Measurements from ENCODE around the gene NAV2. TPM values are rescaled to one million over a fixed set of nuclear protein-coding genes. Genes with fewer than 3 reads are reported as not detected.

Gene NAV2
- total RNA-seq, 1 donor from 2014 or later, result 31.4 TPM

DNA sequence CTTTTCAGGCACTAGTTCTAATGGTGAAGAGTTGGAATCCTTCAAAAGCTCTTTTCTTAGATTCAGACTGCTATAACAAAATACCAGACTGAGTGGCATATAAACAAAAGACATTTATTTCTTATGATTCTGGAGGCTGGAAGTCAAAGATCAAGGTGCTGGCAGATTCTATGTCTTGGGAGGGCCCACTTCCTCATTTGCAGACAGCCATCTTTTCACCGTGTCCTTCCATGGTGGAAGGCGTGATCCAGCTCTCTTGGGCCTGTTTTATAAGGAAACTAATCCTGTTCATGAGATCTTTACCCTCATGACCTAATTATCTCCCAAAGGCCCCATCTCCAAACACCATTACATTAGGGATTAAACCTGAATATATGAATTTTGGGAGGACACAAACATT is 124.0 kb downstream of the NAV2 start:
- Mint-ChIP-seq H3K4me3 (ENCODE audit: unreplicated experiment) (no peak overlapping the region), H3K27me3 (ENCODE audit: unreplicated experiment) (no peaks in the 10 kb centered on the region), H3K9me3 (ENCODE audit: unreplicated experiment) (no peaks in the 10 kb centered on the region), H3K27ac (ENCODE audit: unreplicated experiment) (no peak overlapping the region), H3K36me3 (ENCODE audit: unreplicated experiment) (peaks cover 26% of the 10 kb centered on the region), H3K4me1 (ENCODE audit: unreplicated experiment) (peaks cover 4% of the 10 kb centered on the region)
- TF ChIP-seq, protein P1, sequence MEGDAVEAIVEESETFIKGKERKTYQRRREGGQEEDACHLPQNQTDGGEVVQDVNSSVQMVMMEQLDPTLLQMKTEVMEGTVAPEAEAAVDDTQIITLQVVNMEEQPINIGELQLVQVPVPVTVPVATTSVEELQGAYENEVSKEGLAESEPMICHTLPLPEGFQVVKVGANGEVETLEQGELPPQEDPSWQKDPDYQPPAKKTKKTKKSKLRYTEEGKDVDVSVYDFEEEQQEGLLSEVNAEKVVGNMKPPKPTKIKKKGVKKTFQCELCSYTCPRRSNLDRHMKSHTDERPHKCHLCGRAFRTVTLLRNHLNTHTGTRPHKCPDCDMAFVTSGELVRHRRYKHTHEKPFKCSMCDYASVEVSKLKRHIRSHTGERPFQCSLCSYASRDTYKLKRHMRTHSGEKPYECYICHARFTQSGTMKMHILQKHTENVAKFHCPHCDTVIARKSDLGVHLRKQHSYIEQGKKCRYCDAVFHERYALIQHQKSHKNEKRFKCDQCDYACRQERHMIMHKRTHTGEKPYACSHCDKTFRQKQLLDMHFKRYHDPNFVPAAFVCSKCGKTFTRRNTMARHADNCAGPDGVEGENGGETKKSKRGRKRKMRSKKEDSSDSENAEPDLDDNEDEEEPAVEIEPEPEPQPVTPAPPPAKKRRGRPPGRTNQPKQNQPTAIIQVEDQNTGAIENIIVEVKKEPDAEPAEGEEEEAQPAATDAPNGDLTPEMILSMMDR (IDR thresholded peaks at IDR 0.05), result no peak
- DNase-seq (ENCODE audit: extremely low spot score, unreplicated experiment), result no peak

DNA sequence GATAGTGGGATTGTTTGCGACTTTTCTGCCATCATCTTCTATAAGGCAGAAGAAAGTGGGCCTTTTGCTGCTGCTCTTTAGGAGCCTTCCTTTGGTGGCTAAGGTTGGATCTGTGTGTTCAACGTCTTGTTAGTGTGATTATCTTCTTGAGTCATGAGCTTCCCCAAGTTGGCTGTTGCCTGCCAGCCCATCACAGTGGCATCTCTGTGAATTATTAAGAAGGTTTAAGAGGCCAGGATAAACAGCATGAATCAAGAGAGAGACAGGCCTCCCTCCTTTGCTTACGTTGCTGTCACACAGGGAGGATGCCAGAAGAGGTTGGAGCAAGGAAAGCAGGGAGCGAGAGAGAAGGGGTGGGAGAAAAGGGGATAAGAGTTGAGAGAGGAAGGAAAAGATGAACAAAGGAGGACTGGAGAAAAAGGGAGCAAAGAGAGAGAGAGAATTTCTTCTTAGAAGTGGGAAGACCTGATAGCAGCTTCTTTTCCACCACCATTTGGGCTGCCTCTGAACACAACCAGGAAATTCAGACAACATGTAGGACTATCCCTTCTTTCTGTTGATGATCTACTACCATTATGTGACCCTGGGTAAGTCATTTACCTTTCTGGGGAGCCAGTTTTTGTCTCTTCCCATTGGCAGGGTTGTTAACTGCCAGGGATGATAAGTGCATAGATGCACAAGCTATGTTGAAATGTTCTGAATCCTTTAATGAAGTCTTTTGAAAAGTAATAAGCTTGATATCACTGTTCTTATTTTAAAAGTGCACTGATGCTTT is 126.5 kb downstream of the NAV2 start:
- H3K27ac Mint-ChIP-seq (ENCODE audit: unreplicated experiment), result no peak overlapping the region
- no peak overlapping the region for H3K4me3 Mint-ChIP-seq (ENCODE audit: unreplicated experiment)
- no peaks in the 10 kb centered on the region for H3K27me3 Mint-ChIP-seq (ENCODE audit: unreplicated experiment)
- no peak for DNase-seq (ENCODE audit: extremely low spot score, unreplicated experiment)
- peaks cover 13% of the 10 kb centered on the region for H3K36me3 Mint-ChIP-seq (ENCODE audit: unreplicated experiment)
- TF ChIP-seq, protein P1 (IDR thresholded peaks at IDR 0.05), result no peak
- peaks cover 4% of the 10 kb centered on the region for H3K4me1 Mint-ChIP-seq (ENCODE audit: unreplicated experiment)
- no peaks in the 10 kb centered on the region for H3K9me3 Mint-ChIP-seq (ENCODE audit: unreplicated experiment)

DNA sequence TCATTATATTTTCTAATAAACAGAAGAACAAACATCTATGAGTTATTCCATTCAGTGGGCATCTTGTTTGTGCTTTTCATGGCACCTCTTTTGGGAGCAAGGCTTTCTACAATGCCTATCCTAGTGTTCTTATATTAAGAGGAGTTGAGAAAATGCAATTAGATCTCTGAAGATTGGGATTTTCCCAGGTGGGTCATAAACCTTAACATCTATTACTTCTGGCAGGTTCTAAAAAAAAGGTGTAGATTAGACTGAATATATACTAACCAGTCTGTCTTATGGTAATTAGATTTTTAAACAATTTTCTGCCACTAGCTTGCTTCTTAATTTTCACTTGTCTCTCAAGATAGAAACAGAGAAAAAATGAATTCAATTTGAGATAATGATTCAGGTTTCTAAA is 128.3 kb downstream of the NAV2 start:
- peaks cover 5% of the 10 kb centered on the region for H3K4me1 Mint-ChIP-seq (ENCODE audit: unreplicated experiment)
- peaks cover 8% of the 10 kb centered on the region for H3K36me3 Mint-ChIP-seq (ENCODE audit: unreplicated experiment)
- H3K4me3 Mint-ChIP-seq (ENCODE audit: unreplicated experiment), result no peak overlapping the region
- H3K27me3 Mint-ChIP-seq (ENCODE audit: unreplicated experiment), result no peaks in the 10 kb centered on the region
- H3K27ac Mint-ChIP-seq (ENCODE audit: unreplicated experiment), result no peak overlapping the region
- no peak for DNase-seq (ENCODE audit: extremely low spot score, unreplicated experiment)
- TF ChIP-seq, protein P1 (IDR thresholded peaks at IDR 0.05), result no peak
- no peaks in the 10 kb centered on the region for H3K9me3 Mint-ChIP-seq (ENCODE audit: unreplicated experiment)

DNA sequence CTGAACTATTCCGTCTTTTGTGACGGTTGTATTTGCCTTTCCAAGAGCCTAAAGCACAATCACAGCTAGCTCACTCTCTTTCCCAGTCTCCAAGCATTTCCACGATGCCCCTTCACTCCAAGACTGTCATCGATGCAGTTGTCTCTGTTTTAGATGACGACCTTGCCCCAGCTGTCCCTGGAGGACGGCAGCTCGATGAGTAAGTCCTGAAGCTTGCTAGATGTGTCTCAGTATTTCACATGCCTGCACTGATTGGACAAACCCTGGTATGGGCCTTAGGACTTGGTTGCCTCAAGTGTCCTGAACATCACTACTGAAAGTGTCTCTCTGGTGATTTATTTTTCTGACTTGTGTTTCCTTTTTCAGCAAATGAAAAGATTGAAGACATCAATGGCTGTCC is 129.9 kb downstream of the NAV2 start:
- DNase-seq (ENCODE audit: extremely low spot score, unreplicated experiment), result no peak
- H3K36me3 Mint-ChIP-seq (ENCODE audit: unreplicated experiment), result peaks cover 8% of the 10 kb centered on the region
- no peaks in the 10 kb centered on the region for H3K27me3 Mint-ChIP-seq (ENCODE audit: unreplicated experiment)
- H3K9me3 Mint-ChIP-seq (ENCODE audit: unreplicated experiment), result no peaks in the 10 kb centered on the region
- TF ChIP-seq, protein P1 (IDR thresholded peaks at IDR 0.05), result no peak
- peaks cover 17% of the 10 kb centered on the region for H3K4me1 Mint-ChIP-seq (ENCODE audit: unreplicated experiment)
- H3K4me3 Mint-ChIP-seq (ENCODE audit: unreplicated experiment), result no peak overlapping the region
- no peak overlapping the region for H3K27ac Mint-ChIP-seq (ENCODE audit: unreplicated experiment)

DNA sequence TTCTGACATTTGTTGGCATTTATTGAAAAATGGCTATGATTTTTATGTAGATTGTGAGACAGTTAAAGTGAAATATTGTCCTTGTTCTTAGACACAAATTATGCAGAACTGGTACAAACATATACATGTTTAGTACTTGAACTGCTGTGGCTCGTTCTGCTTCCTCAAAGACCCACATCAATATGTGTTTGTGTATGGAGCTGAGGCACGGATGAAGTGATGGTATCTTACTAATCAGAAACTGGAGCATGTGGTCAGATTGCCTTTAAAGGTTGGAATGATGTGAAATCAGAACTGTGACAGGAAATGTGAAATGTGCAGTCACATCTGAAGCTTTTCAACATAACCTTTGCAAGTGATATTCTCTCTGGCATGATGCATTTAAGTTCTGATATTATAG is 130.4 kb downstream of the NAV2 start:
- Mint-ChIP-seq H3K27me3 (ENCODE audit: unreplicated experiment) (no peaks in the 10 kb centered on the region), H3K36me3 (ENCODE audit: unreplicated experiment) (peaks cover 8% of the 10 kb centered on the region), H3K4me3 (ENCODE audit: unreplicated experiment) (no peak overlapping the region), H3K27ac (ENCODE audit: unreplicated experiment) (no peak overlapping the region), H3K9me3 (ENCODE audit: unreplicated experiment) (no peaks in the 10 kb centered on the region), H3K4me1 (ENCODE audit: unreplicated experiment) (peaks cover 18% of the 10 kb centered on the region)
- TF ChIP-seq, protein P1 (IDR thresholded peaks at IDR 0.05), result no peak
- DNase-seq (ENCODE audit: extremely low spot score, unreplicated experiment), result no peak

Measured in osteocyte (in vitro differentiated cells).